ENCODE results near the gene PVALEF.

PVALEF gene

GRCh38 chr17:81163051-81163695 lies 2.1 kb upstream of the PVALEF start:
- DNase-seq, result no peak

DNA sequence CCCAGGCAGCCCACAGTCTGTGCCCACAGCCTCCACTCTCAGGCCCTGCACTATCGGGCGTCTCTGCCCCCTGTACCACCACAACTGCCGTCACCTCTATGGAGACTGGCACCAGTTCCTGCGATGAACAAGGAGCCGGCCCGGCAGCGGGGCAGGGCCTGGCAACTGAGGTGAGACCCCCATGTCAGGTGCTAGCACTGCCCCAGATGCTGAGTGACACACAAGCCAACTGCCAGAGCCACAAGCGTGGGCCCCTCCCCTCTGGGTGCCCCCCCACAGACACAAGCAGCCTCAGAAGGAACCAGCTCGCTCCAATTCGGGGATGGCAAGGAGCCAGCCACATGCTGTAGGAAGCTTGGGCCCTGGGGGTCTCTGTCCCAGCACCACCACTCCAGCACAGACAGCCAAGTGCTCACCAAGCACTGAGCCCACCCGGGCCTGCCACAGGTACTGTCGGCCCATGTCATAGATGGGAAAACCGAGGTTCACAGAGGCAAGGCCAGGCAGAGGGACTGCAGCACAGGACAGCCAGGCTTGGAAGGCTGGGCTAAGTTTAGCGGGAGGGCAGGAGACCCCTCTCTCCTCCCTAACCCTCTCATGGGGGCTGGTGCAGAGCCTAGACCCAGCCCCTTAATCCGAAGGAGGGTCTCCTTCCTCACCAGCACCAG lies 1.5 kb upstream of the PVALEF start:
- DNase-seq, result no peak

DNA sequence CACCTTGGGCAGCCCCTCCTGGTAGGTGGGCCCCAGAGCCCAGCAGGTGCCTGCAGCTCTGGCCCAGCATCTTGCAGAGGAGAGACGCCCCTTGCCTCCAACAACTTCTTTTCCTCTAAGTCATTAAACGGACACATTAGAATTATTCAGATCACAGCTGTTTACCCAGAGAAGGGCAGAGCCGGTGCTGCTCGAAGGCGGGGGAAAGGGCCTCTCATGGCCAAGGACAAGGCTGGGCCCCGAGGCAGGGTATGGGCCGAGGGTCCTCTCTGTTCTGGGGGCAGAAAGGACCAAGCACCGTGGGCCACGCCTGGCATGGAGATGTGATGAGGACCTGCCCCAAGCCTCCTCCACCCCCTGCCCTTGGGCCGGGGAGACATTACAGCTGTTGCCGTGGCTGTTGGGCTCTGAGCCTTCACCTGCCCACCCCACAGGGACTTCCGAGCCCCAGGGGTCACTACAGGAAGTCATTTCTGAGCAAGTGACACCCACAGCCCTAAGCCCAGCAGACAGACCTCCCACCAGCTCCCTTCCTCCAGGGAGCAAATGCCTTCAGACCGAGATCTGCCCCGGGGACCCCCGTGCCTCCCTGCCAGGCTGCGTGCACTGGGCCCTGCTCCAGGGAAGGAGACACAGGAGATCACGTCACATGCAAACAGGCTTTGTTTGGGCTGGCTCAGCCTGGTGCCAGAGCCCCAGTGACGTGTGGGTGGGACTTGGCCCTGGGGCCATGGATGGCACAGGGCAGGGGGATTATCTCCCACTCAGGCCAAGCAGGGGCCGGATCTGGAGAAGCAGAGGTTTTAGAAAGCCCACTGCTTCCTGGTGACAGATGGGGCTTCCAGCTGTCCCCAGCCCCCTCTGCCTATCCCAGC lies 699 bp upstream of the PVALEF start:
- no peak for DNase-seq

GRCh38 chr17:81166033-81166492 lies 756 bp downstream of the PVALEF start, which contains the start of gene AATK:
Gene AATK, minus strand, starts transcription at chr17:81166221. Its CDS starts 229 bp downstream, at chr17:81165992.
- DNase-seq, result no peak

GRCh38 chr17:81167194-81167524 lies 1.9 kb downstream of the PVALEF start:
- DNase-seq, result no peak

DNA sequence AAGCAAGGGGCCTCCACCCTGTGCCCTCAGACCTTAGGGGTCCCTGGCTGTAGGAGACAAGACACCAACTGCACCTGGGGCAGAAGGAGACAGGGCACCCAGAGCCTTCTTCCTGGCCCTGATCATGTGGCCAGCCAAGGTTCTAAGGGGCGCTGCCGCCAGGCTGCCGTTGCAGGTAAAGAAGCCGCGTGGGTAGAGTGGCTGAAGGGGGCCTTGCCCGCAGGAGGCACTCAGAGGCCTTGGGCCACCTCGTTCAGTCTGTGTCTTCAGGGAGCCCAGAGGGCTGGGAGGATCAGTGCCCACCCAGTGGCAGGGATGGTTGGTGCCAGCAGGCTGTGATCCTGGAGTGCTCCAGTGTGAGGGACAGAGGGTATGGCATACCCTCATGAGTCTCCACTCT lies 2.3 kb downstream of the PVALEF start:
- no peak for DNase-seq

GRCh38 chr17:81169870-81170309 lies 4.6 kb downstream of the PVALEF start:
- DNase-seq, result no peak

DNA sequence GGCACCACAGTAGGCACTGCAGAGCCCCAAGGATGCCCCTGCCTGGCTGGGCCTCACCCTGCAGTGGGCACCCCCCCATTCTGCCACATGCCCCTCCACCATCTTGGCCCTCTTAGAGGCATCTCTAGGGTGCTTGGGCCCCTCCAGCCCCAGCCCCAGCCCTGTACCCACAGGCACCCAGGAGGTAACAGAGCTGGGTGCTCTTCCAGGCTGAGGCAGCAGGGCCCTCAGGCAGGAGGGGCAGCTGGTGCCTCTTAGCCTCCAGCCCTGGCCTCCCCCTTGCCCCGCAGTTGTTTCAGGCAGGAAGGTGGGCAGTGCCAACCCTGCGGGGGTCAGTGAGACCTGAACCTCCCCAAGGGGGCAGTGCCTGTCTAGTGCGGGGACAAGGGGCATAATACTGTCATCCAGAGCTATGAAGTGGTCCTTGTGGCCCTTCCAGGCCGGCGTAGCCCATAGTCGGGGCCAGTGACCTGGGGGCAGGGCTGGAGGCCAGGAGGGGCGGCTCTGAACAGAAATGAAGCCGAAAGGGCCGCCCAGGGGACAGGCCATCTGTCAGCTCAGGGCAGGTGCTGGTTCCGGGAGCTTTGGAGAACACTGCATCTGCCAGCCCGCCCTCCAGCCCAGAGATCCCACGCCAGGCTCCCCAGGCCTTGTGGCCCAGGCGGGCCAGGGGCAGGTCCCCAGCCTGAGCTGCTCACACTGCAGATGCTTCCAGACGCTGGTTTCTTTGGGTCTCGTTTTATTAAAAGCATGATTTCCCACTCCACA lies 5.6 kb downstream of the PVALEF start:
- DNase-seq, result no peak

GRCh38 chr17:81171941-81172340 lies 6.6 kb downstream of the PVALEF start:
- no peak for DNase-seq

DNA sequence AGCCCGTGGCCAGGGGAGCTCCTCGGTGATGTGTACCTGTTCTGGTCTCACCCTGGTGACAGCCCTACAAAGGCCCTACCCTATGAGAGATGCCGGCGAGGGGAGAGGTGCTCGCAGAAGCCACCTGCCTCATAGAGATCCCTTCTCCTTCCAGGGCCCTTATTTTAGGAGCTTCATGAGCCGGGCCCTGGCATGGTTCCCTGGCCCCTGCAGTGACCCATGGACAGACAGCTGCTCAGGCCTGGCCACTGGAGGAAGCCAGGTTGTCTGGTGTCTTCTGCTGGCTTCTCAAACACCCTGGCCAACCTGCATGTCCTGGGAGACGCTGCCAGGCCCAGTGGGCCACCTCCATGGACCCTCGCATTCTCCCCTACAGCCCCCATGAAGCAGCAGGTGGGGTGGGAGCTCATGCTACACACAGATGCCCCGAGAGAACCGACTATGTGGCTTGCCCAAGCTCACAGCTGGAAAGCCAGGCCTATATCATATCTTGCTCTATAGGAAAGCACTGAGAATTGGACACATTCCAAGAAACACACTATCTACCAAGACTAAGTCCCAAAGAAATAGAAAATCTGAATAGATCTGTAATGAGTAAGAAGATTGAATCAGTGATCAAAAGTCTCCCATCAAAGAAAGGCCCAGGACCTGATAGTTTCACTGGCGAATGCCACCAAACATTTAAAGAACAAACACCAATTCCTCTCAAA lies 7.9 kb downstream of the PVALEF start:
- DNase-seq, result no peak

DNA sequence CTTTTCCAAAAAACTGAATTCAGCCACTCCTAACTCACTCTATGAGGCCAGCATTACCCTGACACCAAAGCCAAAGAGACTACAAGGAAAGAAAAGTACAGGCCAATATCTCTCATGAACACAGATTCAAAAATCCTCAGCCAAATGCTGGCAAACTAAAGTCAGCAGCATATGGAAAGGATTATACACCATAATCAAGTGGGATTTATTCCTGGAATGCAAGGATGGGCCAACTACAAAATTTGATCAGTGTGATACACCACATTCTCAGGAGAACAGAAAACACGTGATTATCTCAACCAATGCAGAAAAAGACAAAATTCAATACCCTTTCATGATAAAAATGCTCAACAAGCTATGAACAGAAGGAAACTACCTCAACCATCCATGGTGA lies 8.5 kb downstream of the PVALEF start:
- DNase-seq, result no peak

GRCh38 chr17:81176666-81177065 lies 11.4 kb downstream of the PVALEF start:
- no peak for DNase-seq

GRCh38 chr17:81178136-81179091 lies 13.1 kb downstream of the PVALEF start:
- DNase-seq, result no peak

DNA sequence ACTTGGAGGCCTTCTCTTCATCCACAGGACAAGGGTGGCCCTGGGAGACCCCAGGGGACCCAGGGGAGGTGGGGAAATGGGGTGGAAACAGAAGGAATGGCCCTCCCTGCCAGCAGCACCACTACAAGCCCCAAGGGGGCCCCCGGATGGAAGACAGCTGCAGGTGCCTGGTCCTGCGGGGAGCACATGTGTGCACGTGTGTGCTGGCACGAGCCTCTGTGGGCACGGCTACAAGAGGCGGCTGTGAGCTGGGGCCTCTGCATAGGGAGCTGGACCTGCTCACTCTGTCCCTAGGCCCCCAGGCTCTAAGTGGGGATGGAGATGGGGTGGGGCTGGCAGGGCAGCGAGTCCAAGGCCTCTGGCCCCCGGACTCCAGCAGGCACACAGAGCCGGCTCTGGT lies 13.9 kb downstream of the PVALEF start:
- no peak for DNase-seq

GRCh38 chr17:81179861-81180260 lies 14.6 kb downstream of the PVALEF start:
- DNase-seq, result no peak

DNA sequence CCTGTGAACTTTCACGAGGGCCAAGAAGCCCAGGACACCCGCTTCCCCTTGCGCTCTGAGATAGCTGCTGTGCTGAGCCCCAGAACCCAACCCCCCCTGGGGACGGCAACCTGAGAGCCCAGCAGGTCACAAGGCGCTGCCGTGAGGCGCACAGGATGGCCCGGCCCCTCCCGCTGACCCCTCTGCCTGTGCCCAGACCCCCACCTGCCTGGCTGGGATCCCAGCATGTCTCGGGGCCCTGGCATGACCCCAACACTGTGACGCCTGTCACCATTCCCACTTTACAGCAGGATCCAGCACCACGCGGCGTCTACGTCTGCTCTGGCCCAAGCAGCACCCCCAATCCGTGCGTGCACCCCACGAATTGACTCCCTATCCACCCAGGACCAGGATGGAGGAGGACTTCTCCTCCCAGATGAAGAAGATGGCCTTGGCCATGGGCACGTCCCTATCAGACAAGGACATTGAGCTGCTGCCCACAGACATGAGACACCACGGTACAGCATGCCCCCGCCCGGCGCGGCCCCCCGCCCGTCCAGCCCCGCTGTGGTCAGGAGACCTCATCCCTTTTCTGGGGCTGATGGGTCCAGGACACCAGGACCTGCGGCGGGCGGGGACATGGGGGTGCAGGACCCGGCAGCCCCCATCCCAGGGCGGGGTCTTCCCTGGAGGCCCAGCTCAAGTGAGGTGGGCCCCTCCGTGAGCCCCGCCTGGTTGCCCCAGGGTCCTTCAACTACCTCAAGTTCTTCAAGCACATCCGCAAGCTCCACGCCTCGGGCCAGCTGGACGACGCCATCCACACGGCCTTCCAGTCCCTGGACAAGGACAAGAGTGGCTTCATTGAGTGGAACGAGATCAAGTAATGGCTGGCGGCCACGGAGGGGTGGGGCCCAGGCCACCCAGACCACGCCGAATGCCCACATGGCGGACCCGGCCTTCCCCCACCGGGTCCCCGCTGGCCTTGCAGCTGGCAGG lies 15.8 kb downstream of the PVALEF start:
- DNase-seq, result no peak

DNA sequence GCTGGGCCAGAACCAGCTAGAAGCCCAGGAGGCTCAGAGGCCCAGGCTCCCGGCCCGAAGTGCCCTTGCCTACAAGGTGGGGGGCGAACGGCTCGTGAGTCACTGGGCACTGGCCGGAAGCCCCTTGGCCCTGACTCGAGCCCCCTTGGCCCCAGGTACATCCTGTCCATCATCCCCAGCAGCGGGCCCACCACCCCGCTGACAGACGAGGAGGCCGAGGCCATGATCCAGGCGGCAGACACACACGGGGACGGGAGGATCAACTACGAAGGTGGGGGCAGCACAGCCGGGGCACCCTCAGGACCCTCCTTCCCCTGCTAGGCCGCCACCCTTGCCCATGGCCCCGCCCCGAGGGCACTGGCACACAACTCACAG lies 16.5 kb downstream of the PVALEF start:
- DNase-seq, result no peak

DNA sequence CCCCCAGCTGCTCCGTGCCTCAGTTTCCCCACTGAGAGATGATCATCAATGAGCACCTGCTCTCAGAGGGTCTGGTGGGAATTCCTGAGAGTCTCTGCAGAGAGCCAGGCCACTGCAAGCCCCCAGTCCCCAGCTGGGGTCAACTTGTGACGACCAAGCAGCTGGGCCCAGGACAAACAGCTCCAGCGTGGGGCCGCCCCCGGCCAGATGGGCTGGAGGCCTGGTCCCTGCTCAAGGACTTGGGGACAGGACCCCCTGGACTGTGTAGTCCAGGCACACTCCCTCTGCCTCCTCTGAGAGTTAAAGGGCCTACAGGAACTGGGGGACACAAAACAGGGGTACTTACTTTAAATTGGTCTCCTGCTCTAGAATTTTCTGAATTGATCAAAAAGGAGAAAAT lies 17.3 kb downstream of the PVALEF start:
- DNase-seq, result no peak

- no peak for DNase-seq
Observed at GRCh38 chr17:81183316-81183715, 18.0 kb downstream of the PVALEF start.

- no peak for DNase-seq
Observed at GRCh38 chr17:81183807-81184206, 18.5 kb downstream of the PVALEF start.

Data from effector CD4-positive, alpha-beta T cell (primary cell).